Neural progenitor cell (in vitro differentiated cells): ENCODE data around the gene CLTB. TPM values are rescaled to one million over a fixed set of nuclear protein-coding genes. Genes with fewer than 3 reads are reported as not detected.

Experiments
- DNase-seq: peaks from one replicate; pipeline ENCODE4 v3.0.0-alpha.2; 2016; ENCODE audit warnings: low spot score
- H2AFZ ChIP-seq: fragments of 200-600 bp; sonication (generic); replicated peaks from 2 replicates; pipeline ENCODE4 v1.6.1; 2016; ENCODE audit warnings: antibody characterized with exemption
- H3F3A ChIP-seq: fragments of 200-600 bp; sonication (generic); 2 replicates; pipeline ENCODE4 v1.6.1; 2016; ENCODE audit warnings: antibody characterized with exemption, low read depth
- H3K27ac ChIP-seq: fragments of 200-600 bp; sonication (generic); 2 replicates; pipeline ENCODE4 v1.5.1; 2016; ENCODE audit warnings: mild to moderate bottlenecking
- H3K27me3 ChIP-seq: fragments of 200-600 bp; sonication (generic); 2 replicates; pipeline ENCODE4 v1.6.1; 2016; ENCODE audit warnings: mild to moderate bottlenecking, moderate library complexity
- H3K36me3 ChIP-seq: fragments of 200-600 bp; sonication (generic); 2 replicates; pipeline ENCODE4 v1.5.1; 2016
- H3K4me1 ChIP-seq: fragments of 200-600 bp; sonication (generic); 2 replicates; pipeline ENCODE4 v1.6.1; 2016; ENCODE audit warnings: mixed run types
- H3K4me2 ChIP-seq: fragments of 200-600 bp; sonication (generic); 2 replicates; pipeline ENCODE4 v1.6.1; 2016
- H3K4me3 ChIP-seq: fragments of 200-600 bp; sonication (generic); 2 replicates; pipeline ENCODE4 v1.5.1; 2016
- H3K79me2 ChIP-seq: fragments of 200-600 bp; sonication (generic); 2 replicates; pipeline ENCODE4 v1.6.1; 2016; ENCODE audit warnings: low read depth
- H3K9ac ChIP-seq: fragments of 200-600 bp; sonication (generic); 2 replicates; pipeline ENCODE4 v1.6.1; 2016
- H3K9me3 ChIP-seq: fragments of 200-600 bp; sonication (generic); 2 replicates; pipeline ENCODE4 v1.5.1; 2016; ENCODE audit warnings: low read depth
- H4K20me1 ChIP-seq: fragments of 200-600 bp; sonication (generic); 2 replicates; pipeline ENCODE4 v1.6.1; 2016; ENCODE audit warnings: low read depth
- H3K27ac Mint-ChIP-seq: 3 replicates; pipeline ENCODE4 v1.8.0; 2021; ENCODE audit warnings: mixed read lengths
- H3K27me3 Mint-ChIP-seq: 2 replicates; pipeline ENCODE4 v1.8.0; 2022; ENCODE audit warnings: low read depth, mild to moderate bottlenecking, inconsistent platforms, moderate library complexity, mixed read lengths; ENCODE audit not compliant: insufficient read depth
- H3K36me3 Mint-ChIP-seq: 3 replicates; pipeline ENCODE4 v1.8.0; 2021; ENCODE audit warnings: mixed read lengths
- H3K4me1 Mint-ChIP-seq: 3 replicates; pipeline ENCODE4 v1.8.0; 2021; ENCODE audit warnings: mixed read lengths
- H3K4me3 Mint-ChIP-seq: 3 replicates; pipeline ENCODE4 v1.8.0; 2021; ENCODE audit warnings: mild to moderate bottlenecking, moderate library complexity, mixed read lengths
- H3K9me3 Mint-ChIP-seq: 3 replicates; pipeline ENCODE4 v1.8.0; 2020; ENCODE audit warnings: mixed read lengths
- EZH2 ChIP-seq: fragments of 200-600 bp; sonication (generic); IDR thresholded peaks from 2 replicates; pipeline ENCODE4 v1.6.1; 2017; ENCODE audit warnings: antibody characterized with exemption, mild to moderate bottlenecking, moderate library complexity
- EZH2phosphoT487 ChIP-seq: fragments of 200-600 bp; sonication (generic); IDR thresholded peaks from 2 replicates; pipeline ENCODE4 v1.6.1; 2017; ENCODE audit warnings: antibody characterized with exemption
- total RNA-seq: library from RNA; depleted of rRNA; stranded (reverse); fragments of >200 nt; gene quantifications from 2 replicates; pipeline ENCODE4 v1.2.3, GENCODE V29; 2015; ENCODE audit warnings: low replicate concordance
- TF ChIP-seq, protein P1 (sequence below): fragments of 200-600 bp; sonication (generic); IDR thresholded peaks from 2 replicates; pipeline ENCODE4 v1.5.1; 2017; ENCODE audit warnings: antibody characterized with exemption, mild to moderate bottlenecking

Gene CLTB
- total RNA-seq, 1 donor from 2014 or later: 12.6 TPM

GRCh38 chr5:176371621-176372539 is 44.5 kb downstream of the CLTB start:
- Histone ChIP-seq H3K4me3 (no peak overlapping the region), H3K9ac (no peak overlapping the region), H3K27ac (no peak overlapping the region), H3K4me1 (no peaks in the 10 kb centered on the region), H3K27me3 (peaks cover 7% of the 10 kb centered on the region), H3K79me2 (no peaks in the 10 kb centered on the region), H3K9me3 (no peaks in the 10 kb centered on the region), H4K20me1 (peaks cover 7% of the 10 kb centered on the region), H2AFZ (no peak overlapping the region), H3F3A (no peaks in the 10 kb centered on the region), H3K36me3 (no peaks in the 10 kb centered on the region), H3K4me2 (no peak overlapping the region)
- peaks cover 28% of the 10 kb centered on the region for H3K36me3 Mint-ChIP-seq
- H3K9me3 Mint-ChIP-seq: no peaks in the 10 kb centered on the region
- no peak overlapping the region for H3K27ac Mint-ChIP-seq
- TF ChIP-seq EZH2phosphoT487: no peak
- TF ChIP-seq EZH2: no peak
- TF ChIP-seq, protein P1, sequence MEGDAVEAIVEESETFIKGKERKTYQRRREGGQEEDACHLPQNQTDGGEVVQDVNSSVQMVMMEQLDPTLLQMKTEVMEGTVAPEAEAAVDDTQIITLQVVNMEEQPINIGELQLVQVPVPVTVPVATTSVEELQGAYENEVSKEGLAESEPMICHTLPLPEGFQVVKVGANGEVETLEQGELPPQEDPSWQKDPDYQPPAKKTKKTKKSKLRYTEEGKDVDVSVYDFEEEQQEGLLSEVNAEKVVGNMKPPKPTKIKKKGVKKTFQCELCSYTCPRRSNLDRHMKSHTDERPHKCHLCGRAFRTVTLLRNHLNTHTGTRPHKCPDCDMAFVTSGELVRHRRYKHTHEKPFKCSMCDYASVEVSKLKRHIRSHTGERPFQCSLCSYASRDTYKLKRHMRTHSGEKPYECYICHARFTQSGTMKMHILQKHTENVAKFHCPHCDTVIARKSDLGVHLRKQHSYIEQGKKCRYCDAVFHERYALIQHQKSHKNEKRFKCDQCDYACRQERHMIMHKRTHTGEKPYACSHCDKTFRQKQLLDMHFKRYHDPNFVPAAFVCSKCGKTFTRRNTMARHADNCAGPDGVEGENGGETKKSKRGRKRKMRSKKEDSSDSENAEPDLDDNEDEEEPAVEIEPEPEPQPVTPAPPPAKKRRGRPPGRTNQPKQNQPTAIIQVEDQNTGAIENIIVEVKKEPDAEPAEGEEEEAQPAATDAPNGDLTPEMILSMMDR: no peak
- H3K4me3 Mint-ChIP-seq: no peak overlapping the region
- peaks cover 5% of the 10 kb centered on the region for H3K27me3 Mint-ChIP-seq
- no peak for DNase-seq
- H3K4me1 Mint-ChIP-seq: no peaks in the 10 kb centered on the region

- peaks cover 26% of the 10 kb centered on the region for H3K36me3 Mint-ChIP-seq
- H3K4me1 Mint-ChIP-seq: peaks cover 4% of the 10 kb centered on the region
- Histone ChIP-seq H3K27ac (no peak overlapping the region), H4K20me1 (peaks cover 7% of the 10 kb centered on the region), H3K9ac (no peak overlapping the region), H3K4me3 (no peak overlapping the region), H3F3A (no peaks in the 10 kb centered on the region), H3K9me3 (no peaks in the 10 kb centered on the region), H3K79me2 (no peaks in the 10 kb centered on the region), H3K4me1 (no peaks in the 10 kb centered on the region), H3K4me2 (no peak overlapping the region), H3K27me3 (peaks cover 25% of the 10 kb centered on the region), H3K36me3 (no peaks in the 10 kb centered on the region), H2AFZ (no peak overlapping the region)
- no peak for DNase-seq
- H3K27me3 Mint-ChIP-seq: peaks cover 5% of the 10 kb centered on the region
- H3K9me3 Mint-ChIP-seq: no peaks in the 10 kb centered on the region
- TF ChIP-seq, protein P1: no peak
- TF ChIP-seq EZH2 (no peak), EZH2phosphoT487 (no peak)
- no peak overlapping the region for H3K27ac Mint-ChIP-seq
- H3K4me3 Mint-ChIP-seq: no peak overlapping the region
Observed at GRCh38 chr5:176369934-176370711, 46.2 kb downstream of the CLTB start.

GRCh38 chr5:176368726-176369125 is 47.6 kb downstream of the CLTB start:
- Mint-ChIP-seq H3K4me3 (no peak overlapping the region), H3K27me3 (peaks cover 7% of the 10 kb centered on the region), H3K9me3 (no peaks in the 10 kb centered on the region), H3K4me1 (peaks cover 4% of the 10 kb centered on the region), H3K36me3 (peaks cover 26% of the 10 kb centered on the region), H3K27ac (no peak overlapping the region)
- Histone ChIP-seq H3K9ac (no peak overlapping the region), H4K20me1 (peaks cover 7% of the 10 kb centered on the region), H3K27me3 (peaks cover 39% of the 10 kb centered on the region), H3K9me3 (no peaks in the 10 kb centered on the region), H3K4me2 (no peak overlapping the region), H3K4me3 (no peak overlapping the region), H3K36me3 (no peaks in the 10 kb centered on the region), H3K79me2 (no peaks in the 10 kb centered on the region), H3K27ac (no peak overlapping the region), H3K4me1 (no peaks in the 10 kb centered on the region), H2AFZ (no peak overlapping the region), H3F3A (no peaks in the 10 kb centered on the region)
- TF ChIP-seq, protein P1: no peak
- TF ChIP-seq EZH2phosphoT487 (no peak), EZH2 (no peak)
- DNase-seq: no peak
